GM12878 (cell line): ENCODE measurements around the gene S100A16. TPM values are rescaled to one million over a fixed set of nuclear protein-coding genes. Genes with fewer than 3 reads are reported as not detected.

Experiments
- ATAC-seq: fragments of 200-7000 bp; cut with Tn5 transposase; 3 replicates; pipeline ENCODE4 v1.9.1; 2020; ENCODE audit warnings: mild to moderate bottlenecking, moderate library complexity
- BruUV-seq: library from RNA; stranded (reverse); fragments of 400-500 nt; replicated peaks from 2 replicates; lab custom pipeline; 2021; lab: Mats Ljungman, UMichigan
- CTCF ChIA-PET: fragments of 300-600 bp; sonication (Branson Sonifier 250); formaldehyde crosslinking; extraction: SDS; loops from one replicate; lab custom pipeline; 2021; ENCODE audit warnings: inconsistent platforms; lab: Yijun Ruan, JAX
- POLR2A ChIA-PET: fragments of 350-600 bp; formaldehyde crosslinking; extraction: SDS; loops from one replicate; lab custom pipeline; 2021; ENCODE audit warnings: inconsistent platforms; lab: Charles Lee
- RAD21 ChIA-PET: fragments of 300-600 bp; sonication (Branson Sonifier 250); formaldehyde crosslinking; loops from one replicate; lab custom pipeline; 2023; ENCODE audit warnings: antibody characterized with exemption; ENCODE audit not compliant: unreplicated experiment; lab: Charles Lee
- SMC1A ChIA-PET: fragments of 300-600 bp; sonication (Branson Sonifier 250); formaldehyde crosslinking; loops from one replicate; lab custom pipeline; 2023; ENCODE audit not compliant: unreplicated experiment, uncharacterized antibody; lab: Charles Lee
- DNase-seq: peaks from one replicate; pipeline ENCODE4 v3.0.0-alpha.2; 2011; ENCODE audit warnings: low read depth, low spot score
- FAIRE-seq: peaks from 3 replicates; lab custom pipeline; 2011; peaks lifted over from hg19 to GRCh38; lab: Jason Lieb, UNC
- H2AFZ ChIP-seq: 2 replicates; pipeline ENCODE4 v1.6.0; 2011; ENCODE audit warnings: low read depth, low read length, control low read depth; ENCODE audit not compliant: control insufficient read depth
- H3K27ac ChIP-seq: 2 replicates; pipeline ENCODE4 v1.5.1; 2011; ENCODE audit warnings: control low read depth; ENCODE audit not compliant: control insufficient read depth, insufficient read depth
- H3K27me3 ChIP-seq, 2 experiments: replicated peaks in 1 of 2; 2 replicates each; pipeline versions ENCODE4 v1.6.0 to v1.6.1; 2011; ENCODE audit warnings: low read length in 1 of 2; ENCODE audit not compliant: control insufficient read depth in 2 of 2, insufficient read depth in 2 of 2
- H3K36me3 ChIP-seq, 2 experiments: 2 replicates each; pipeline ENCODE4 v1.5.1; 2011; ENCODE audit warnings: low read length in 1 of 2; ENCODE audit not compliant: control insufficient read depth in 2 of 2, insufficient read depth in 2 of 2
- H3K4me1 ChIP-seq: 2 replicates; pipeline ENCODE4 v1.6.1; 2011; ENCODE audit warnings: mild to moderate bottlenecking, low read length, moderate library complexity, mixed read lengths; ENCODE audit not compliant: control insufficient read depth, insufficient read depth
- H3K4me2 ChIP-seq: 2 replicates; pipeline ENCODE4 v1.6.0; 2011; ENCODE audit warnings: control low read depth; ENCODE audit not compliant: control insufficient read depth, insufficient read depth
- H3K4me3 ChIP-seq: fragments of 200-600 bp; sonication (generic); 2 replicates; pipeline ENCODE4 v1.5.1; 2016
- H3K79me2 ChIP-seq: 2 replicates; pipeline ENCODE4 v1.6.0; 2011; ENCODE audit warnings: low read length; ENCODE audit not compliant: control insufficient read depth, insufficient read depth
- H3K9ac ChIP-seq: 2 replicates; pipeline ENCODE4 v1.8.0; 2011; ENCODE audit warnings: low read length, control low read depth, mixed read lengths; ENCODE audit not compliant: control insufficient read depth, insufficient read depth
- H3K9me3 ChIP-seq: replicated peaks from 3 replicates; pipeline ENCODE4 v1.5.1; 2011; ENCODE audit warnings: mild to moderate bottlenecking, low read length; ENCODE audit not compliant: control insufficient read depth, insufficient read depth
- H4K20me1 ChIP-seq: 2 replicates; pipeline ENCODE4 v1.6.0; 2011; ENCODE audit not compliant: control insufficient read depth, insufficient read depth
- ASH2L ChIP-seq: fragments of 300-600, 200-600 bp; sonication (generic); IDR thresholded peaks from 2 replicates; pipeline ENCODE4 v1.6.1; 2017; ENCODE audit warnings: low read depth, mild to moderate bottlenecking, borderline replicate concordance
- BHLHE40 ChIP-seq, 2 experiments: fragments of 450-650 bp in 1 of 2; IDR thresholded peaks; 2 replicates each; pipeline ENCODE4 v1.6.1; 2011 to 2017; ENCODE audit warnings: low read depth in 2 of 2, borderline replicate concordance in 1 of 2, improper control_type of control experiment in 1 of 2, low read length in 1 of 2, mild to moderate bottlenecking in 1 of 2
- CHD1 ChIP-seq: IDR thresholded peaks from 2 replicates; pipeline ENCODE4 v1.6.1; 2012; ENCODE audit warnings: low read depth, low read length, improper control_type of control experiment
- CHD2 ChIP-seq: IDR thresholded peaks from 2 replicates; pipeline ENCODE4 v1.6.1; 2011; ENCODE audit warnings: low read depth, low read length, improper control_type of control experiment, borderline replicate concordance
- EGR1 ChIP-seq, 2 experiments: IDR thresholded peaks; 1 replicate in 1 of 2; 2 replicates in 1 of 2; pipeline ENCODE4 v1.6.1; 2011 to 2012; ENCODE audit warnings: low read depth in 2 of 2, low read length in 2 of 2, borderline replicate concordance in 1 of 2, mild to moderate bottlenecking in 1 of 2, moderate library complexity in 1 of 2
- GABPA ChIP-seq: IDR thresholded peaks from 2 replicates; pipeline ENCODE4 v1.6.1; 2014; ENCODE audit warnings: antibody characterized with exemption, low read depth, mild to moderate bottlenecking, inconsistent platforms
- LARP7 ChIP-seq: fragments of 450-650 bp; IDR thresholded peaks from 2 replicates; pipeline ENCODE4 v1.6.1; 2017; ENCODE audit warnings: mild to moderate bottlenecking
- MYB ChIP-seq: fragments of 150-350 bp; IDR thresholded peaks from 2 replicates; pipeline ENCODE4 v1.6.1; 2014; ENCODE audit warnings: mild to moderate bottlenecking, low read depth, low read length, borderline replicate concordance
- NFYB ChIP-seq: IDR thresholded peaks from 2 replicates; pipeline ENCODE4 v1.6.1; 2011; ENCODE audit warnings: low read depth, mild to moderate bottlenecking, low read length, improper control_type of control experiment, moderate library complexity; ENCODE audit not compliant: insufficient read depth
- NR2F1 ChIP-seq: fragments of 450-650 bp; conservative IDR thresholded peaks from 2 replicates; pipeline ENCODE4 v1.6.1; 2017; ENCODE audit warnings: mild to moderate bottlenecking
- PML ChIP-seq: IDR thresholded peaks from 2 replicates; pipeline ENCODE4 v1.6.1; 2012; ENCODE audit warnings: low read length, inconsistent platforms
- POLR2AphosphoS5 ChIP-seq: IDR thresholded peaks from 2 replicates; pipeline ENCODE4 v1.6.1; 2011; ENCODE audit warnings: mild to moderate bottlenecking, low read length, inconsistent platforms
- RBBP5 ChIP-seq: fragments of 200-600 bp; sonication (generic); conservative IDR thresholded peaks from 2 replicates; pipeline ENCODE4 v1.6.1; 2016
- SIX5 ChIP-seq: IDR thresholded peaks from 2 replicates; pipeline ENCODE4 v1.6.1; 2011; ENCODE audit warnings: mild to moderate bottlenecking, low read depth, low read length, moderate library complexity; ENCODE audit not compliant: severe bottlenecking
- SP1 ChIP-seq: IDR thresholded peaks from one replicate; pipeline ENCODE4 v1.6.1; 2011; ENCODE audit warnings: low read depth, low read length
- SPI1 ChIP-seq: IDR thresholded peaks from 2 replicates; pipeline ENCODE4 v1.6.1; 2011; ENCODE audit warnings: low read depth, mild to moderate bottlenecking, low read length, moderate library complexity, borderline replicate concordance; ENCODE audit not compliant: insufficient read depth
- TAF1 ChIP-seq: IDR thresholded peaks from 2 replicates; pipeline ENCODE4 v1.6.1; 2011; ENCODE audit warnings: mild to moderate bottlenecking, low read depth, low read length, borderline replicate concordance
- TBL1XR1 ChIP-seq: IDR thresholded peaks from 2 replicates; pipeline ENCODE4 v1.6.1; 2012; ENCODE audit warnings: low read depth, low read length, improper control_type of control experiment
- YY1 ChIP-seq: IDR thresholded peaks from 2 replicates; pipeline ENCODE4 v1.6.1; 2011; ENCODE audit warnings: low read depth, mild to moderate bottlenecking, low read length
- ZNF384 ChIP-seq: IDR thresholded peaks from 2 replicates; pipeline ENCODE4 v1.6.1; 2012; ENCODE audit warnings: low read depth, mild to moderate bottlenecking, low read length, improper control_type of control experiment, borderline replicate concordance
- WGBS: methylation state at CpG from one replicate; pipeline ENCODE4 v1.1.6; 2016; ENCODE audit warnings: low lambda C conversion rate; ENCODE audit not compliant: insufficient replicate concordance, insufficient coverage; ENCODE audit errors: missing lambda C conversion rate; 5-methylcytosine and 5-hydroxymethylcytosine counted together
- in situ Hi-C: fragments of 300-500 bp; cut with MboI; formaldehyde crosslinking; loops from 9 replicates; pipeline ENCODE4 v1.14.3; 2018; ENCODE audit warnings: mixed read lengths
- intact Hi-C: fragments of 100-400 bp; cut with micrococcal nuclease; formaldehyde crosslinking; loops from one replicate; pipeline ENCODE4 v1.14.2; 2022; ENCODE audit not compliant: unreplicated experiment
- polyA plus RNA-seq, 11 experiments: library from polyadenylated mRNA; depleted of rRNA in 4 of 11; unstranded in 6 of 11; stranded (reverse) in 5 of 11; fragments of >200 nt; fragmentation: Nextera tagmentation in 4 of 11; fragmentation: Illumina TruSeq in 1 of 11; extraction: Ambion mirVana in 4 of 11; extraction: Trizol in 1 of 11; gene quantifications; 1 replicate in 1 of 11; 2 replicates in 10 of 11; pipeline versions ENCODE4 v1.2.1 to v1.2.3, GENCODE V29; 2011 to 2016; ENCODE audit warnings: inconsistent platforms in 2 of 11, missing spikeins in 2 of 11, low read depth in 1 of 11
- total RNA-seq, 4 experiments: library from RNA; depleted of rRNA in 3 of 4; stranded (reverse); fragments of >200 nt in 3 of 4; fragmentation: Illumina TruSeq in 1 of 4; extraction: Trizol in 1 of 4; gene quantifications; 2 replicates each; pipeline versions ENCODE4 v1.2.1 to v1.2.3, GENCODE V29; 2013 to 2021
- TF ChIP-seq, protein P1 (sequence below): fragments of 450-650 bp; IDR thresholded peaks from 2 replicates; pipeline ENCODE4 v1.6.1; 2016; ENCODE audit warnings: mild to moderate bottlenecking

S100A16 gene
- total and polyA plus RNA-seq, 10 of the 15 experiments (the other 5 are each of a cell fraction or from before 2014, with no cell fraction given) = 0.14 to 0.51 (median 0.25) TPM; not detected in 6

DNA sequence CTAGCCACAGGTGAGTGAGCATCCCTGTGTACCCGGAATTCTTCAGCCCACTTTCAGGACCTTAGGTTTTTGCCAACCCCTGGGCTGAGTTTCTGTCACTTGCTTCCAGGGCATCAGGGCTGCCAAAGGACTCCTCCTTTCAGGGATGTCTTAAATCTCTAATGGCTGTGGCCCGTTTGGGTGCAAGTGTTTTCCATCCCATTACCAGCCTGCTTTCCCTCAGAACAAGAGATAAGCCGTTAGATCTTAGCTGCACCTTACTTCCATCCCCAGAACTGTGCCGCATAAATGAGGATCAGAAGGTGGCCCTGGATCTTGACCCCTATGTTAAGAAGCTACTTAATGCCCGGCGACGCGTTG is 46.2 kb upstream of the S100A16 start (continued):
- TF ChIP-seq SIX5 (no peak), TBL1XR1 (no peak)

DNA sequence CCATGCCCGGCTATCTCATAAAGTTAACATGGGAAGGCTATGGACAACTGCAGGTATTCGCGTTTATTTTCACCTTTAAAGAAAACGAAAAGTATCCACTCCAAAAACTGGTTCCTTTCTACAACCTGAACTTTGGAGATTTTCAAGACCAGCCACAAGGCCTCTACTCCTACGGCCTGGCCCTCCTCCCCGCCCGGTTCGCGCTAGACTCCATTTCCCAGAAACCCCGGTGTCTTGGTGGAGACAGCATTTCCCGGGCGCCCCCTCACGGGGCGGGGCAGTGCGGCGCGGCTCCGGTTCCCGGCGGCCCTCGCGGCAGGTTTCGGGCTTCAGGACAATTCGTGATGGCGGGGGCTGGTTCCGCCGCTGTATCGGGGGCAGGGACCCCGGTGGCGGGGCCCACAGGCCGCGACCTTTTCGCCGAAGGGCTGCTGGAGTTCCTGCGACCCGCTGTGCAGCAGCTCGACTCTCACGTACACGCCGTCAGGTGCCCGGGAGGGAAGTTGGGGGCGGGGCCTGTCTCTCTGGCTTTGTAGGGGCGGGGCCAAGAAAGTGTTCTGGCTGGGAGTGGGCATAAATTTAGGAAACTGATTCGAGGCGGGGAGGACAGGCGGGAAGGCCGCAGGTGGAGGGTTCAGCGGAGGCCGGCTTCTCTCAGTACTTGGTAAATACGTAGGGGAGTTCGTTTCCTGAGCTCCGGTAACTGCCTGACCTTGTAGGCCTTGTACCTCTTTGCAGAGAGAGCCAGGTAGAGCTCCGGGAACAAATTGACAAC is 45.6 kb upstream of the S100A16 start, which contains the start of gene SNAPIN:
Gene SNAPIN (plus strand): TSS at position 304 of the 775 bp plus-strand sequence. CDS start 41 bp downstream, at position 345.
- DNase-seq (peak; percentile 58), FAIRE-seq (peak; percentile 78), ATAC-seq (peak; percentile 99)
- ChIA-PET POLR2A (interaction anchor here (0.5 to 0.9 kb wide), 3 partner anchors 24 to 558 kb away, joined by 3 to 5 read pairs (median 3); partner anchors contain the start of gene CHTOP), CTCF (interaction anchor here (0.6 to 2.4 kb wide), 7 partner anchors 10 to 148 kb away, joined by 3 to 12 read pairs (median 4); no protein-coding TSS in a partner anchor), RAD21 (interaction anchor here (0.7 to 1.4 kb wide), 2 partner anchors 24 to 114 kb away, joined by 4 to 6 read pairs; partner anchors contain the start of gene CHTOP), SMC1A (interaction anchor here (1.1 to 4.5 kb wide), 5 partner anchors 8 to 86 kb away, joined by 3 to 24 read pairs (median 5); partner anchors contain the start of gene CHTOP)
- Histone ChIP-seq H3K27ac (peak within 1 kb of the TSS; percentile 88), H4K20me1 (no peaks in the 10 kb centered on the region), H3K27me3 (no peaks in the 10 kb centered on the region), H3K4me3 (peak within 1 kb of the TSS; percentile 94), H3K9ac (peak within 1 kb of the TSS; percentile 82), H3K4me2 (peak within 1 kb of the TSS; percentile 98), H3K79me2 (peaks cover 13% of the 10 kb centered on the region), H3K4me1 (peaks cover 6% of the 10 kb centered on the region; the same call in 1 of the 2 replicates), H3K9me3 (no peaks in the 10 kb centered on the region), H3K36me3 (peaks cover 11 to 30% of the 10 kb centered on the region in 2 experiments), H2AFZ (peak within 1 kb of the TSS; percentile 96)
- intact Hi-C loops = no loop called here
- in situ Hi-C loops = no loop called here
- 2% methylated on average over 53 of the region's 53 CpGs for WGBS
- BruUV-seq = no TSS peak
- TF ChIP-seq POLR2AphosphoS5 (peak; percentile 82), LARP7 (0 out of 2 replicates have a peak, but pooled peaks have one; percentile 24), RBBP5 (0 out of 2 replicates have a peak, but pooled peaks have one; percentile 54), SPI1 (no peak), ASH2L (peak; percentile 99), PML (peak; percentile 89), BHLHE40 (IDR thresholded peaks at IDR 0.05; ENCODE audit: borderline replicate concordance in 1 of 2, low read depth in 2 of 2, low read length in 1 of 2) (peak; percentile 34 to 82; a peak in 3 of 4 replicates), NR2F1 (0 out of 2 replicates have a peak, but pooled peaks have one; percentile 31), TAF1 (peak; percentile 67; the same call in 1 of the 2 replicates), ZNF384 (0 out of 2 replicates have a peak, but pooled peaks have one; percentile 3), NFYB (no peak), EGR1 (IDR thresholded peaks at IDR 0.05; ENCODE audit: borderline replicate concordance in 1 of 2, low read depth in 2 of 2, low read length in 2 of 2) (peak in 1 of 2 experiments; percentile 93; a peak in 2 of 3 replicates), GABPA (peak; percentile 78), CHD2 (peak; percentile 61; the same call in 1 of the 2 replicates), CHD1 (no peak), YY1 (peak; percentile 90), MYB (no peak), SP1 (peak; percentile 68)
- TF ChIP-seq, protein P1, sequence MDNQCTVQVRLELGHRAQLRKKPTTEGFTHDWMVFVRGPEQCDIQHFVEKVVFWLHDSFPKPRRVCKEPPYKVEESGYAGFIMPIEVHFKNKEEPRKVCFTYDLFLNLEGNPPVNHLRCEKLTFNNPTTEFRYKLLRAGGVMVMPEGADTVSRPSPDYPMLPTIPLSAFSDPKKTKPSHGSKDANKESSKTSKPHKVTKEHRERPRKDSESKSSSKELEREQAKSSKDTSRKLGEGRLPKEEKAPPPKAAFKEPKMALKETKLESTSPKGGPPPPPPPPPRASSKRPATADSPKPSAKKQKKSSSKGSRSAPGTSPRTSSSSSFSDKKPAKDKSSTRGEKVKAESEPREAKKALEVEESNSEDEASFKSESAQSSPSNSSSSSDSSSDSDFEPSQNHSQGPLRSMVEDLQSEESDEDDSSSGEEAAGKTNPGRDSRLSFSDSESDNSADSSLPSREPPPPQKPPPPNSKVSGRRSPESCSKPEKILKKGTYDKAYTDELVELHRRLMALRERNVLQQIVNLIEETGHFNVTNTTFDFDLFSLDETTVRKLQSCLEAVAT = 0 out of 2 replicates have a peak, but pooled peaks have one; percentile 65
